H1 (cell line): ENCODE data around the gene VAMP2. TPM values are rescaled to one million over a fixed set of nuclear protein-coding genes. Genes with fewer than 3 reads are reported as not detected.

ENCODE experiments used
- CTCF ChIA-PET: fragments of 300-600 bp; sonication (Branson Sonifier 250); formaldehyde crosslinking; loops from one replicate; lab custom pipeline; 2021; ENCODE audit not compliant: partially characterized antibody; lab: Charles Lee
- POLR2A ChIA-PET: fragments of 300-600 bp; sonication (Branson Sonifier 250); formaldehyde crosslinking; loops from one replicate; lab custom pipeline; 2021; ENCODE audit warnings: inconsistent platforms; ENCODE audit not compliant: partially characterized antibody; lab: Charles Lee
- DNase-seq, 2 experiments: peaks; one replicate each; pipeline versions ENCODE4 v3.0.0 to v3.0.0-alpha.2; 2010 to 2022; ENCODE audit warnings: low spot score in 2 of 2, low read depth in 1 of 2, mixed read lengths in 1 of 2
- FAIRE-seq: peaks from 2 replicates; lab custom pipeline; 2011; peaks lifted over from hg19 to GRCh38; lab: Jason Lieb, UNC
- H2AFZ ChIP-seq: 2 replicates; pipeline ENCODE4 v1.8.1; 2012; ENCODE audit warnings: low read length, inconsistent platforms
- H2AK5ac ChIP-seq: 2 replicates; pipeline ENCODE4 v1.6.1; 2013; ENCODE audit warnings: low read depth, low read length
- H2BK120ac ChIP-seq: replicated peaks from 2 replicates; pipeline ENCODE3; 2013; ENCODE audit warnings: low read depth, low read length, inconsistent platforms
- H2BK12ac ChIP-seq: 2 replicates; pipeline ENCODE4 v1.6.1; 2013; ENCODE audit warnings: low read depth, low read length
- H2BK15ac ChIP-seq: 2 replicates; pipeline ENCODE4 v1.6.1; 2013; ENCODE audit warnings: low read length
- H2BK20ac ChIP-seq: 2 replicates; pipeline ENCODE4 v1.6.1; 2013; ENCODE audit warnings: low read length
- H2BK5ac ChIP-seq: 2 replicates; pipeline ENCODE4 v1.6.1; 2013; ENCODE audit warnings: low read depth, low read length
- H3K14ac ChIP-seq: 2 replicates; pipeline ENCODE4 v1.6.1; 2013; ENCODE audit warnings: inconsistent platforms; ENCODE audit not compliant: insufficient read length
- H3K18ac ChIP-seq: 2 replicates; pipeline ENCODE4 v1.6.1; 2013; ENCODE audit warnings: low read length; ENCODE audit errors: extremely low read depth
- H3K23ac ChIP-seq: 2 replicates; pipeline ENCODE4 v1.6.1; 2013; ENCODE audit warnings: inconsistent platforms; ENCODE audit not compliant: insufficient read length
- H3K23me2 ChIP-seq: 2 replicates; pipeline ENCODE4 v1.6.1; 2013; ENCODE audit warnings: low read depth, low read length
- H3K27ac ChIP-seq: 2 replicates; pipeline ENCODE4 v1.6.1; 2011; ENCODE audit warnings: low read depth, low read length, inconsistent platforms
- H3K27me3 ChIP-seq, 4 experiments: replicated peaks in 1 of 4; 1 replicate in 1 of 4; 2 replicates in 3 of 4; pipeline versions ENCODE4 v1.6.1 to v1.8.1; 2011 to 2013; ENCODE audit warnings: low read length in 3 of 4, mild to moderate bottlenecking in 3 of 4, inconsistent platforms in 2 of 4, mixed read lengths in 2 of 4, moderate library complexity in 1 of 4; ENCODE audit not compliant: control insufficient read depth in 3 of 4, insufficient read depth in 3 of 4; ENCODE audit errors: extremely low read depth in 1 of 4
- H3K36me3 ChIP-seq, 4 experiments: 2 replicates each; pipeline versions ENCODE4 v1.6.1 to v1.8.1; 2011 to 2013; ENCODE audit warnings: mild to moderate bottlenecking in 4 of 4, low read length in 3 of 4, moderate library complexity in 2 of 4, control low read depth in 1 of 4, inconsistent platforms in 1 of 4; ENCODE audit not compliant: insufficient read depth in 4 of 4, control insufficient read depth in 2 of 4
- H3K4ac ChIP-seq: replicated peaks from 2 replicates; pipeline ENCODE3; 2013; ENCODE audit warnings: low read length, low read depth, mixed read lengths, inconsistent platforms; ENCODE audit not compliant: insufficient read length
- H3K4me1 ChIP-seq, 4 experiments: replicated peaks in 1 of 4; 1 replicate in 1 of 4; 2 replicates in 3 of 4; pipeline versions ENCODE4 v1.6.1 to v1.8.1; 2011 to 2013; ENCODE audit warnings: low read length in 3 of 4, inconsistent platforms in 2 of 4, mixed read lengths in 1 of 4; ENCODE audit not compliant: insufficient read depth in 4 of 4, control insufficient read depth in 3 of 4
- H3K4me2 ChIP-seq, 2 experiments: 2 replicates each; pipeline versions ENCODE4 v1.6.1 to v1.8.1; 2011 to 2013; ENCODE audit warnings: low read depth in 2 of 2, low read length in 2 of 2, control low read depth in 1 of 2, inconsistent platforms in 1 of 2, mild to moderate bottlenecking in 1 of 2; ENCODE audit not compliant: insufficient read depth in 1 of 2
- H3K4me3 ChIP-seq, 4 experiments: fragments of 200-600, 300-600 bp in 1 of 4; sonication (generic), shearing (Covaris generic), sonication (Bioruptor Twin) in 1 of 4; 2 replicates each; pipeline versions ENCODE4 v1.5.1 to v1.8.1; 2011 to 2016; ENCODE audit warnings: low read length in 4 of 4, low read depth in 3 of 4, control low read depth in 2 of 4, inconsistent platforms in 2 of 4, mild to moderate bottlenecking in 2 of 4, mixed read lengths in 1 of 4, moderate library complexity in 1 of 4; ENCODE audit not compliant: insufficient read depth in 2 of 4; ENCODE audit errors: extremely low read depth in 1 of 4
- H3K56ac ChIP-seq: replicated peaks from 2 replicates; pipeline ENCODE3; 2013; ENCODE audit warnings: low read depth, mild to moderate bottlenecking, mixed read lengths, low read length, inconsistent platforms; ENCODE audit not compliant: insufficient read length
- H3K79me1 ChIP-seq: 2 replicates; pipeline ENCODE4 v1.6.1; 2013; ENCODE audit warnings: low read depth, low read length, control low read depth
- H3K79me2 ChIP-seq, 2 experiments: 2 replicates each; pipeline versions ENCODE4 v1.6.1 to v1.8.1; 2012 to 2013; ENCODE audit warnings: low read length in 2 of 2, mild to moderate bottlenecking in 2 of 2, inconsistent platforms in 1 of 2; ENCODE audit not compliant: insufficient read depth in 2 of 2, control insufficient read depth in 1 of 2
- H3K9ac ChIP-seq, 4 experiments: replicated peaks in 1 of 4; 1 replicate in 1 of 4; 2 replicates in 3 of 4; pipeline versions ENCODE4 v1.6.1 to v1.8.1; 2011 to 2013; ENCODE audit warnings: low read depth in 3 of 4, low read length in 3 of 4, control low read depth in 2 of 4, mild to moderate bottlenecking in 2 of 4, moderate library complexity in 2 of 4, inconsistent platforms in 1 of 4; ENCODE audit errors: extremely low read depth in 1 of 4
- H3K9me3 ChIP-seq, 2 experiments: 2 replicates each; pipeline versions ENCODE4 v1.6.1 to v1.8.1; 2012 to 2013; ENCODE audit warnings: mild to moderate bottlenecking in 2 of 2, moderate library complexity in 2 of 2, control low read depth in 1 of 2, inconsistent platforms in 1 of 2, low read depth in 1 of 2, low read length in 1 of 2, mixed read lengths in 1 of 2; ENCODE audit not compliant: insufficient read depth in 2 of 2
- H4K20me1 ChIP-seq, 2 experiments: replicated peaks in 1 of 2; 2 replicates each; pipeline versions ENCODE3 to v1.8.1; 2011 to 2013; ENCODE audit warnings: inconsistent platforms in 2 of 2, low read length in 2 of 2, mild to moderate bottlenecking in 1 of 2; ENCODE audit not compliant: insufficient read depth in 2 of 2, control insufficient read depth in 1 of 2
- H4K5ac ChIP-seq: 2 replicates; pipeline ENCODE4 v1.6.1; 2013; ENCODE audit warnings: low read length, low read depth, mixed read lengths, inconsistent platforms; ENCODE audit not compliant: insufficient read length
- H4K8ac ChIP-seq: 2 replicates; pipeline ENCODE4 v1.8.0; 2013; ENCODE audit warnings: mild to moderate bottlenecking, moderate library complexity, low read length, inconsistent platforms; ENCODE audit not compliant: insufficient read depth; ENCODE audit errors: extremely low read depth
- H4K91ac ChIP-seq: replicated peaks from 2 replicates; pipeline ENCODE3; 2013; ENCODE audit warnings: low read length, mixed read lengths, inconsistent platforms; ENCODE audit not compliant: insufficient read length
- ATF3 ChIP-seq: IDR thresholded peaks from 2 replicates; pipeline ENCODE4 v1.6.1; 2011; ENCODE audit warnings: low read depth, mild to moderate bottlenecking, low read length; ENCODE audit not compliant: insufficient read depth
- CREB1 ChIP-seq: IDR thresholded peaks from 2 replicates; pipeline ENCODE4 v1.6.1; 2012; ENCODE audit warnings: inconsistent platforms
- EP300 ChIP-seq, 2 experiments: IDR thresholded peaks; 1 replicate in 1 of 2; 2 replicates in 1 of 2; pipeline ENCODE4 v1.6.1; 2011 to 2012; ENCODE audit warnings: low read depth in 2 of 2, low read length in 2 of 2, mild to moderate bottlenecking in 2 of 2, borderline replicate concordance in 1 of 2, inconsistent platforms in 1 of 2, moderate library complexity in 1 of 2
- GTF2F1 ChIP-seq: IDR thresholded peaks from 2 replicates; pipeline ENCODE4 v1.6.1; 2012; ENCODE audit warnings: low read depth, low read length, improper control_type of control experiment, borderline replicate concordance
- HDAC2 ChIP-seq, 2 experiments: fragments of 300-600 bp in 1 of 2; sonication (generic) in 1 of 2; IDR thresholded peaks; 2 replicates each; pipeline ENCODE4 v1.6.1; 2011 to 2012; ENCODE audit warnings: low read depth in 2 of 2, low read length in 2 of 2, mild to moderate bottlenecking in 2 of 2, moderate library complexity in 2 of 2, borderline replicate concordance in 1 of 2, inconsistent platforms in 1 of 2
- HDAC6 ChIP-seq: IDR thresholded peaks from one replicate; pipeline ENCODE4 v1.7.1; 2012; ENCODE audit warnings: low read depth, mild to moderate bottlenecking, inconsistent platforms, low read length, moderate library complexity
- KDM5A ChIP-seq: fragments of 200-600 bp; IDR thresholded peaks from 2 replicates; pipeline ENCODE4 v1.7.1; 2012; ENCODE audit warnings: mild to moderate bottlenecking, low read length, inconsistent platforms, mixed read lengths
- POU5F1 ChIP-seq: IDR thresholded peaks from 2 replicates; pipeline ENCODE4 v1.6.1; 2011; ENCODE audit warnings: low read depth, mild to moderate bottlenecking, low read length, moderate library complexity
- SIX5 ChIP-seq: IDR thresholded peaks from 2 replicates; pipeline ENCODE4 v1.6.1; 2011; ENCODE audit warnings: mild to moderate bottlenecking, low read depth, low read length
- SP4 ChIP-seq: IDR thresholded peaks from 2 replicates; pipeline ENCODE4 v1.6.1; 2012; ENCODE audit warnings: low read length, inconsistent platforms
- TEAD4 ChIP-seq: IDR thresholded peaks from 2 replicates; pipeline ENCODE4 v1.6.1; 2012; ENCODE audit warnings: low read depth, low read length, inconsistent platforms, mixed read lengths
- WGBS, 2 experiments: shearing (Covaris generic) in 1 of 2; methylation state at CpG; one replicate each; pipeline versions ENCODE4 v1.1.6 to v1.1.7; 2013 to 2015; ENCODE audit warnings: low lambda C conversion rate in 2 of 2, mixed read lengths in 2 of 2, inconsistent platforms in 1 of 2, low coverage in 1 of 2, missing lambda C conversion rate in 1 of 2; ENCODE audit not compliant: insufficient replicate concordance in 2 of 2, insufficient coverage in 1 of 2, insufficient read length in 1 of 2; ENCODE audit errors: extremely low coverage in 1 of 2, missing lambda C conversion rate in 1 of 2; 5-methylcytosine and 5-hydroxymethylcytosine counted together
- polyA plus RNA-seq, 7 experiments: library from polyadenylated mRNA; depleted of rRNA in 3 of 7; stranded (reverse) in 5 of 7; unstranded in 2 of 7; fragments of >200 nt in 5 of 7; fragments of 200-250 nt in 2 of 7; gene quantifications; 1 replicate in 5 of 7; 2 replicates in 1 of 7; 4 replicates in 1 of 7; pipeline versions ENCODE4 v1.2.1 to v1.2.3, GENCODE V29; 2011 to 2013; ENCODE audit warnings: missing spikeins in 2 of 7, mixed read lengths in 2 of 7
- total RNA-seq: library from RNA; stranded (reverse); fragmentation: NEBNext Ultra II Directional; extraction: Animal tissue kit (Norgen Biotek cat#: 25700); gene quantifications from 2 replicates; pipeline ENCODE4 v1.2.1, GENCODE V29; 2021
- TF ChIP-seq, protein P1 (sequence below): IDR thresholded peaks from 2 replicates; pipeline ENCODE4 v1.6.1; 2011; ENCODE audit warnings: low read length, improper control_type of control experiment

The VAMP2 gene
- total and polyA plus RNA-seq, 2 of the 8 experiments (the other 6 are each of a cell fraction or from before 2014, with no cell fraction given), result 19.3 to 20.5 TPM

GRCh38 chr17:8175795-8176196 lies 13.0 kb upstream of the VAMP2 start:
- Histone ChIP-seq H3K79me2 (no peaks in the 10 kb centered on the region), H2BK5ac (peak overlapping the region; percentile 86; the same call in 1 of the 2 replicates), H3K4me2 (peak overlapping the region; percentile 78 to 90), H2AFZ (0 out of 2 replicates have a peak overlapping the region, but pooled peaks have one; percentile 82), H4K8ac (peak overlapping the region; percentile 19), H3K23me2 (peaks cover 18% of the 10 kb centered on the region), H2BK15ac (0 out of 2 replicates have a peak overlapping the region, but pooled peaks have one; percentile 81), H3K9ac (peak overlapping the region; percentile 51 to 79 (median 71)), H3K4me1 (peaks cover 3 to 13% (median 8%) of the 10 kb centered on the region in 4 experiments), H4K20me1 (no peaks in the 10 kb centered on the region), H3K27me3 (no peaks in the 10 kb centered on the region), H2BK20ac (no peak overlapping the region), H3K18ac (peak overlapping the region; percentile 87), H2AK5ac (no peak overlapping the region), H3K9me3 (no peaks in the 10 kb centered on the region), H2BK120ac (no peak overlapping the region), H3K79me1 (no peaks in the 10 kb centered on the region), H3K4me3 (peak overlapping the region; percentile 60 to 88 (median 69)), H3K14ac (no peak overlapping the region), H3K23ac (no peak overlapping the region), H3K56ac (peak overlapping the region; percentile 42), H3K4ac (no peak overlapping the region), H3K27ac (no peak overlapping the region), H4K5ac (no peak overlapping the region), H3K36me3 (no peaks in the 10 kb centered on the region), H4K91ac (no peak overlapping the region), H2BK12ac (0 out of 2 replicates have a peak overlapping the region, but pooled peaks have one; percentile 39)
- DNase-seq (no peak), FAIRE-seq (no peak)
- ChIA-PET CTCF (interaction anchor here (1.1 to 1.5 kb wide), 3 partner anchors 17 to 114 kb away, joined by 3 to 7 read pairs (median 4); no protein-coding TSS in a partner anchor), POLR2A (interaction anchor here (0.7 to 9.3 kb wide), 8 partner anchors 9 to 57 kb away, joined by 3 to 289 read pairs (median 14); partner anchors contain the start of genes ALOXE3, AURKB, BORCS6 and VAMP2)
- WGBS, 2 experiments, result 40% methylated on average over 11 of the region's 11 CpGs; no CpG with 5 or more reads in 1 of the 2 experiments
- TF ChIP-seq TEAD4 (no peak), ATF3 (no peak), POU5F1 (no peak), SP4 (no peak), SIX5 (no peak), EP300 (IDR thresholded peaks at IDR 0.05; ENCODE audit: borderline replicate concordance in 1 of 2, low read depth in 2 of 2, low read length in 2 of 2) (no peak), HDAC2 (IDR thresholded peaks at IDR 0.05; ENCODE audit: borderline replicate concordance in 1 of 2, low read depth in 2 of 2, low read length in 2 of 2) (no peak), HDAC6 (no peak), GTF2F1 (no peak), CREB1 (no peak), KDM5A (no peak)
- TF ChIP-seq, protein P1, sequence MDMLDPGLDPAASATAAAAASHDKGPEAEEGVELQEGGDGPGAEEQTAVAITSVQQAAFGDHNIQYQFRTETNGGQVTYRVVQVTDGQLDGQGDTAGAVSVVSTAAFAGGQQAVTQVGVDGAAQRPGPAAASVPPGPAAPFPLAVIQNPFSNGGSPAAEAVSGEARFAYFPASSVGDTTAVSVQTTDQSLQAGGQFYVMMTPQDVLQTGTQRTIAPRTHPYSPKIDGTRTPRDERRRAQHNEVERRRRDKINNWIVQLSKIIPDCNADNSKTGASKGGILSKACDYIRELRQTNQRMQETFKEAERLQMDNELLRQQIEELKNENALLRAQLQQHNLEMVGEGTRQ, result no peak
